ENCODE results near the gene SPI1. TPM values are rescaled to one million over a fixed set of nuclear protein-coding genes. Genes with fewer than 3 reads are reported as not detected.
A peak's percentile ranks its signal among the peaks of the same experiment; 100 is the strongest.

SPI1 gene
- polyA plus RNA-seq, 1 donor (not counting 4 experiments of a cell fraction or from before 2014, with no cell fraction given), result not detected

DNA sequence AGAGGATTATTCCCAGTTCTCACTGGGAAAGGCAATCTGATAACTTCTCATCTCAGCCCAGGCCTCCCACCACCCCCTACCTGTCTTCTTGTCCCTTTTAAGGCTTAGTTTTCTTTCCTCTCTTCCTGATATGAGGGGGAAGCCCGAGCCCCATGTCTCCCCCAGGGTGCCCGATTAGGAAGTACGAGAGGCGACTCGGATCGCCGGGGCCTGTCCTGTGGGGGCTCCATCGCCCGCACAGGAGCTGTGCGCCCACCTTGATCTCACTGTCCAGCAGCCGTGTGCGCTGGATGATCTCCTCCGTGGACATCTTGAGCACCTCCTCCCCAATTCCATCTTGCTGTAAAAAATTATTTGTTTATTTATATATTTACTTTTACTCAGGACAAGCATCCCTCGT is 47.3 kb upstream of the SPI1 start:
- Histone ChIP-seq H3K36me3 (ENCODE audit: control insufficient read depth in 2 of 2, extremely low read depth in 1 of 2, insufficient read depth in 2 of 2, low read length in 2 of 2) (peaks cover 19 to 24% of the 10 kb centered on the region in 2 experiments), H3K4me2 (ENCODE audit: control insufficient read depth, extremely low read depth, insufficient read depth, low read depth, low read length) (peak overlapping the region; percentile 92), H2AFZ (ENCODE audit: control insufficient read depth, low read length) (peak overlapping the region; percentile 96), H3K9ac (ENCODE audit: control insufficient read depth, extremely low read depth, insufficient read depth, low read length) (peak overlapping the region; percentile 99), H4K20me1 (ENCODE audit: control insufficient read depth, extremely low read depth, insufficient read depth, low read length) (no peaks in the 10 kb centered on the region), H3K4me3 (ENCODE audit: control insufficient read depth in 2 of 3, extremely low read depth in 1 of 3, insufficient read depth in 2 of 3, low read depth in 1 of 3, low read length in 3 of 3) (peak overlapping the region; percentile 82 to 86 (median 83)), H3K27ac (ENCODE audit: control insufficient read depth, insufficient read depth, low read length) (peak overlapping the region; percentile 97), H3K4me1 (ENCODE audit: control insufficient read depth, extremely low read depth, insufficient read depth, low read length) (peaks cover 12% of the 10 kb centered on the region), H3K79me2 (ENCODE audit: control insufficient read depth, insufficient read depth, low read length) (peaks cover 28% of the 10 kb centered on the region), H3K9me3 (ENCODE audit: control insufficient read depth, low read depth, low read length) (no peaks in the 10 kb centered on the region), H3K9me1 (ENCODE audit: control insufficient read depth, extremely low read depth, insufficient read depth, low read length) (no peaks in the 10 kb centered on the region), H3K27me3 (ENCODE audit: control insufficient read depth, extremely low read depth, insufficient read depth, low read length) (no peaks in the 10 kb centered on the region)
- TF ChIP-seq EZH2 (IDR thresholded peaks at IDR 0.05; ENCODE audit: low read length), result no peak
- DNase-seq (ENCODE audit: low read depth, low spot score), result no peak
- FAIRE-seq, result no peak
- dilution Hi-C loops (cut with MboI; ENCODE audit: extremely low pct_ligation_motif_present, low sequenced_read_pairs), result no loop called here

DNA sequence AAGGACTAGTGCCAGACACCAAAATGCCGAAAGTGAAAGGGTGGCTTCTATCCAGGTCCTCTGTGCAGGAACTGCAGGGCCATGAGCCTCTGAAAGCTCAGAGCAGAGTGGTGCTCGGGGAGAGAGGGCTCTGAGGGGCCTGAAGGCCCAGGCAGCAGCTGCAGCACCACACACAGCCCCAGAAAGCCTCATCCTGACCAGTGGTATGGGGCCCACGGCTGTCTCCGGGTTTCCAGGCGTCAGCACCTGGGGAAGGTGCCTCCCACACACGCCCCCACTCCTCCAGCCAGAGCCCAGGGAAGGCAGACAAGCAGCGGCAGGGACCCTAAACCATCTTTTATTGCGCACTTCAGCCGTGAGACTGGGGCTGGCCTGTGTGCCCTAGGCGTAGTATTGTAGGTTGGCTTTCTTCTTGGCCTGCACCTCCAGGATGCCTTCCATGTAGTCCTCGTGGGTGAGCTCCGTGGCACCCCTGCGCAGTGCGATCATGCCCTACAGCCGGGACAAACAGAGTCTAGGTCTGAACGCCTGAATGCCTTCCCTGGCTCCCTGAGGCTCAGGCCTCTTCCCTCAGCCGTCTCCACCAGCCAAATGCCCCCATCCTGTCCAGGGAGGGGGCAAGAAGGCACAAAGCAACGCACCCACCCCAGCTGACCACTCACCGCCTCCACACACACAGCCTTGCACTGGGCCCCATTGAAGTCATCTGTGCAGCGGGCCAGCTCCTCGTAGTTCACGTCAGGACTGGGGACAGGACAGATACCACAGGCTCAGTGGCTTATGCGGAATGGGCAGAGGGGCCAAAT is 40.3 kb upstream of the SPI1 start:
- H3K4me1 ChIP-seq (ENCODE audit: control insufficient read depth, extremely low read depth, insufficient read depth, low read length), result peaks cover 18% of the 10 kb centered on the region
- H3K4me3 ChIP-seq (ENCODE audit: control insufficient read depth in 2 of 3, extremely low read depth in 1 of 3, insufficient read depth in 2 of 3, low read depth in 1 of 3, low read length in 3 of 3), result no peak overlapping the region
- H3K27me3 ChIP-seq (ENCODE audit: control insufficient read depth, extremely low read depth, insufficient read depth, low read length), result no peaks in the 10 kb centered on the region
- FAIRE-seq (no peak), DNase-seq (ENCODE audit: low read depth, low spot score) (no peak)
- H3K36me3 ChIP-seq (ENCODE audit: control insufficient read depth in 2 of 2, extremely low read depth in 1 of 2, insufficient read depth in 2 of 2, low read length in 2 of 2), result peaks cover 36 to 41% of the 10 kb centered on the region in 2 experiments
- H2AFZ ChIP-seq (ENCODE audit: control insufficient read depth, low read length), result no peak overlapping the region
- no peaks in the 10 kb centered on the region for H3K9me1 ChIP-seq (ENCODE audit: control insufficient read depth, extremely low read depth, insufficient read depth, low read length)
- H3K9ac ChIP-seq (ENCODE audit: control insufficient read depth, extremely low read depth, insufficient read depth, low read length), result no peak overlapping the region
- peaks cover 3% of the 10 kb centered on the region for H3K79me2 ChIP-seq (ENCODE audit: control insufficient read depth, insufficient read depth, low read length)
- H3K9me3 ChIP-seq (ENCODE audit: control insufficient read depth, low read depth, low read length), result no peaks in the 10 kb centered on the region
- H4K20me1 ChIP-seq (ENCODE audit: control insufficient read depth, extremely low read depth, insufficient read depth, low read length), result peaks cover 3% of the 10 kb centered on the region
- no peak for TF ChIP-seq EZH2 (IDR thresholded peaks at IDR 0.05; ENCODE audit: low read length)
- TF ChIP-seq, protein P1, sequence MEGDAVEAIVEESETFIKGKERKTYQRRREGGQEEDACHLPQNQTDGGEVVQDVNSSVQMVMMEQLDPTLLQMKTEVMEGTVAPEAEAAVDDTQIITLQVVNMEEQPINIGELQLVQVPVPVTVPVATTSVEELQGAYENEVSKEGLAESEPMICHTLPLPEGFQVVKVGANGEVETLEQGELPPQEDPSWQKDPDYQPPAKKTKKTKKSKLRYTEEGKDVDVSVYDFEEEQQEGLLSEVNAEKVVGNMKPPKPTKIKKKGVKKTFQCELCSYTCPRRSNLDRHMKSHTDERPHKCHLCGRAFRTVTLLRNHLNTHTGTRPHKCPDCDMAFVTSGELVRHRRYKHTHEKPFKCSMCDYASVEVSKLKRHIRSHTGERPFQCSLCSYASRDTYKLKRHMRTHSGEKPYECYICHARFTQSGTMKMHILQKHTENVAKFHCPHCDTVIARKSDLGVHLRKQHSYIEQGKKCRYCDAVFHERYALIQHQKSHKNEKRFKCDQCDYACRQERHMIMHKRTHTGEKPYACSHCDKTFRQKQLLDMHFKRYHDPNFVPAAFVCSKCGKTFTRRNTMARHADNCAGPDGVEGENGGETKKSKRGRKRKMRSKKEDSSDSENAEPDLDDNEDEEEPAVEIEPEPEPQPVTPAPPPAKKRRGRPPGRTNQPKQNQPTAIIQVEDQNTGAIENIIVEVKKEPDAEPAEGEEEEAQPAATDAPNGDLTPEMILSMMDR (optimal IDR thresholded peaks at IDR 0.05 in 1 of 3, IDR thresholded peaks at IDR 0.05 in 1 of 3, conservative IDR thresholded peaks at IDR 0.05 in 1 of 3; ENCODE audit: extremely low read depth in 1 of 3, insufficient read depth in 2 of 3, low read length in 3 of 3), result no peak
- dilution Hi-C loops (cut with MboI; ENCODE audit: extremely low pct_ligation_motif_present, low sequenced_read_pairs), result no loop called here
- no peak overlapping the region for H3K4me2 ChIP-seq (ENCODE audit: control insufficient read depth, extremely low read depth, insufficient read depth, low read depth, low read length)
- H3K27ac ChIP-seq (ENCODE audit: control insufficient read depth, insufficient read depth, low read length), result no peak overlapping the region

All from keratinocyte (primary cell).